Adrenal gland (tissue), 5 donors: ENCODE data around the gene MAP7D2.

Experiments
- POLR2A ChIP-seq, 2 donors: fragments of 450-650 bp; IDR thresholded peaks; one replicate each; pipeline ENCODE4 v1.6.1; 2017; ENCODE audit warnings: antibody characterized with exemption in 2 of 2, mild to moderate bottlenecking in 2 of 2, moderate library complexity in 1 of 2
- TF ChIP-seq, protein P1 (sequence below), 6 experiments: fragments of 450-650 bp in 4 of 6; fragments of 200-600 bp in 2 of 6; sonication (generic) in 1 of 6; IDR thresholded peaks; 1 replicate in 5 of 6; 2 replicates in 1 of 6; pipeline versions ENCODE4 v1.5.1 to v1.8.0; 2016 to 2021; ENCODE audit warnings: antibody characterized with exemption in 6 of 6, mild to moderate bottlenecking in 2 of 6, moderate library complexity in 1 of 6
- donor health status: DM: no; HTN: no; CAD: no.

DNA sequence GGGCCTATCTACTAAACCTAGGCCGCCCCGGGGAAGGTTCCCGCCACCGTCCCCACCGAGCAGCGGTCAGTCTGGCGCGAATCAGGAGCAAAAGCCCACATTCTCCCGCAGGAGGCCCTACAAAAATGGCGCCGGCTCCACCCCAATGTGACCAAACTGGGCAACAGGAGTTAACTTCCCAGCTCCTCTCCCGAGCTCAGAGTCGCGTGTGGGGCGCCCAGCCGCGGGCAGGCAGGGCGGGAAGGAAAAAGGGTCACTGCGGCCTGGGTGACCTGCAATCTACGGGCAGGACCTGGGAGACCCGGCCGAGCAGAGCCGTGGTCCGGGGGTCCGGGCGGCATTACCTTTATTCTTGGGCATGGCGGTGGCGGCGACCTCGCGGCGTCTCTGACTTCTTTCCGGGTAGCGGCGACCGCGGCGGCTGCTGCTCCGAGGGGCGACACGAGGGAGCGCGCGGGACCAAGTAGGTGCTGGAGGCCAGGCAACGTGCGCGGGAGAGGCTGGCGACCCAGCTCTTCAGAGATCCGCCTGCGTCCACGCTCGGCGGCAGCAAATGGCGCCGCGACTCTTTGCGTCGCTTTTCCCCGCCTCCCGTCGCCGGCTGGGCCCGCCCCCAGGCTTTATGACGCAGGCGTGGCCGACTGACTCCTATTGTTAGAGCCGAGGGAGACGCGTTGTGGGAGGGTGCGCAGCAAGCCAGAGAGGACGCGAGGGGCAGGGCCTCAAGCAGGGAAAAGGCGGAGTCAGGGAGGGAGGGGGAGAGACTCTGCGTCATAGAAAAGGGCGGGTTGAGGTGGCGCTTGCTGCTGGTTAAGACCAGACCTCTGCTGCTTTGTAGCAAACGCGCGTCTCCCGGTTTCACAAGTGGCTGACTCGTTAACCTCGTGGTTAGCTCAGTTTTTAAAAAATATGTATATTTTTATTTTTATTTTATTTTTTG, 24.8 kb upstream of the MAP7D2 start, which contains the start of gene EIF1AX:
- TF ChIP-seq, protein P1, sequence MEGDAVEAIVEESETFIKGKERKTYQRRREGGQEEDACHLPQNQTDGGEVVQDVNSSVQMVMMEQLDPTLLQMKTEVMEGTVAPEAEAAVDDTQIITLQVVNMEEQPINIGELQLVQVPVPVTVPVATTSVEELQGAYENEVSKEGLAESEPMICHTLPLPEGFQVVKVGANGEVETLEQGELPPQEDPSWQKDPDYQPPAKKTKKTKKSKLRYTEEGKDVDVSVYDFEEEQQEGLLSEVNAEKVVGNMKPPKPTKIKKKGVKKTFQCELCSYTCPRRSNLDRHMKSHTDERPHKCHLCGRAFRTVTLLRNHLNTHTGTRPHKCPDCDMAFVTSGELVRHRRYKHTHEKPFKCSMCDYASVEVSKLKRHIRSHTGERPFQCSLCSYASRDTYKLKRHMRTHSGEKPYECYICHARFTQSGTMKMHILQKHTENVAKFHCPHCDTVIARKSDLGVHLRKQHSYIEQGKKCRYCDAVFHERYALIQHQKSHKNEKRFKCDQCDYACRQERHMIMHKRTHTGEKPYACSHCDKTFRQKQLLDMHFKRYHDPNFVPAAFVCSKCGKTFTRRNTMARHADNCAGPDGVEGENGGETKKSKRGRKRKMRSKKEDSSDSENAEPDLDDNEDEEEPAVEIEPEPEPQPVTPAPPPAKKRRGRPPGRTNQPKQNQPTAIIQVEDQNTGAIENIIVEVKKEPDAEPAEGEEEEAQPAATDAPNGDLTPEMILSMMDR (IDR thresholded peaks at IDR 0.05), result no peak
- peak; percentile 95 to 97 for TF ChIP-seq POLR2A (IDR thresholded peaks at IDR 0.05)
